KMS-11 (cell line): ENCODE results near the gene BCL2L14.

Experiments used
- H2AFZ ChIP-seq: fragments of 200-600 bp; sonication (generic); 2 replicates; pipeline ENCODE4 v1.6.1; 2016; ENCODE audit warnings: antibody characterized with exemption, mixed run types, low read depth
- H3K27ac ChIP-seq: fragments of 200-600 bp; sonication (generic); 2 replicates; pipeline ENCODE4 v1.6.1; 2016; ENCODE audit warnings: mild to moderate bottlenecking, mixed run types
- H3K27me3 ChIP-seq: fragments of 200-600 bp; sonication (generic); 2 replicates; pipeline ENCODE4 v1.6.1; 2017; ENCODE audit warnings: mild to moderate bottlenecking, low read depth, mixed run types, moderate library complexity; ENCODE audit not compliant: insufficient read depth
- H3K36me3 ChIP-seq: fragments of 200-600 bp; sonication (generic); 2 replicates; pipeline ENCODE4 v1.6.1; 2017; ENCODE audit warnings: mild to moderate bottlenecking, mixed run types; ENCODE audit not compliant: insufficient read depth
- H3K4me1 ChIP-seq: fragments of 200-600 bp; sonication (generic); 2 replicates; pipeline ENCODE4 v1.6.1; 2016; ENCODE audit warnings: mild to moderate bottlenecking, low read depth, mixed run types; ENCODE audit not compliant: poor library complexity, severe bottlenecking
- H3K4me2 ChIP-seq: fragments of 200-600 bp; sonication (generic); 2 replicates; pipeline ENCODE4 v1.7.0; 2016; ENCODE audit warnings: mild to moderate bottlenecking, mixed run types
- H3K4me3 ChIP-seq: fragments of 200-600 bp; sonication (generic); IDR thresholded peaks from 2 replicates; pipeline ENCODE4 v1.6.1; 2017; ENCODE audit warnings: low read depth, low read length, mixed read lengths; ENCODE audit not compliant: insufficient read depth
- H3K79me2 ChIP-seq: fragments of 200-600 bp; sonication (generic); 2 replicates; pipeline ENCODE4 v1.6.1; 2016; ENCODE audit warnings: low read depth, mixed run types; ENCODE audit not compliant: insufficient read depth
- H3K9ac ChIP-seq: fragments of 200-600 bp; sonication (generic); 2 replicates; pipeline ENCODE4 v1.6.1; 2016; ENCODE audit warnings: mild to moderate bottlenecking, mixed run types
- H4K20me1 ChIP-seq: fragments of 200-600 bp; sonication (generic); 2 replicates; pipeline ENCODE4 v1.6.1; 2016; ENCODE audit warnings: mild to moderate bottlenecking, mixed run types; ENCODE audit not compliant: insufficient read depth
- TF ChIP-seq, protein P1 (sequence below): fragments of 200-600 bp; sonication (generic); conservative IDR thresholded peaks from 2 replicates; pipeline ENCODE4 v1.6.1; 2017; ENCODE audit warnings: low read depth, mild to moderate bottlenecking, antibody characterized with exemption, low read length, moderate library complexity, mixed read lengths

Gene BCL2L14, protein sequence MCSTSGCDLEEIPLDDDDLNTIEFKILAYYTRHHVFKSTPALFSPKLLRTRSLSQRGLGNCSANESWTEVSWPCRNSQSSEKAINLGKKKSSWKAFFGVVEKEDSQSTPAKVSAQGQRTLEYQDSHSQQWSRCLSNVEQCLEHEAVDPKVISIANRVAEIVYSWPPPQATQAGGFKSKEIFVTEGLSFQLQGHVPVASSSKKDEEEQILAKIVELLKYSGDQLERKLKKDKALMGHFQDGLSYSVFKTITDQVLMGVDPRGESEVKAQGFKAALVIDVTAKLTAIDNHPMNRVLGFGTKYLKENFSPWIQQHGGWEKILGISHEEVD

DNA sequence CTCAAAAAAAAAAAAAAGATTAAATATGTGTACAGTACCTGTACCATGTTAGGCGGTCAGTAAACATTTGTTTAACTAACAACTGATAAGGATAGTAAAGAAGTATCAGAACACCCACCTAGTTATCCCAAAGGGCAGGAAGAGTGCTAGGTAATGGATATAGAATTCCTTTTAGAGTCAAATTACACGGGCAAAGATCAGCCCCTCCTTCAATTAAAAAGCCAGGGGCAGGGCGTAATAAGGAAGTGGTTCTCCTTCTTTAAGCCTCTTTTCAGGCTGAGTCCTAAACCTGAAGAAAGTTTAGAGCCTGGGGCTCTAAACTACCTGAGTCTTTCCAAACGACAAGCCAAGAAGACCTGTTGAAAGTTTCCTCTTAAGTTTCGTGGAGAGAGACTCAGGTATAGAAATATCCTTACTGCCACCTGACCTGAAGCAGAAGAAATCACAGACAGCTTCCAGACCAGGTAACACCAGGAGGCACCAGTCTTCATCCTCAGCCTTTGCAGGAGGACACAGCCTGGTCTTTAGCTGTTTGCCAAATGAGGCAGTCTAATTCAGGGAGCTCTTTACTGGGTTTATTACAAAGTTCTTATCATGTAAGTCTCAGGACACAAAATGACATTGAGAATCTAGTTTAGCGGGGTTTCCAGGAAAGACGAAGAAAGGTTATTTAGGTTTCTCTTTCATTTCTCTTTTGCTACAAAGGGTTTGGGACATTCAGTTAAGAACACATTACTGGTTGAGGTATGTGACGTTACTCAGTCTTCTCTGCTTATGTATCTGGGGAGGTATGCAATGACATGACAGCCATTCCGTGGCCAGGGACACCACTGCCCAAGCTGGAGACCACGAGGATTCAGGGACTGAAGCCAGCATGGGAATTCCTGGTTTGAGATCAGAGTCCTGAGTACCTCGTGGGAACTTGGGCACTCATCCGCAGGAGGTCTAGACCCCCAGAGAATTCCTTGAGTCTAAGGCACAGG, at the start of gene BCL2L14:
Gene BCL2L14 (plus strand): TSS at position 266 of the 983 bp plus-strand sequence. CDS start 8,367 bp downstream, outside the sequence.
- Histone ChIP-seq H3K9ac (no peak within 1 kb of the TSS), H3K27ac (no peak within 1 kb of the TSS), H3K27me3 (no peaks in the 10 kb centered on the region), H3K4me3 (no peak within 1 kb of the TSS), H3K4me1 (no peaks in the 10 kb centered on the region), H3K79me2 (no peaks in the 10 kb centered on the region), H3K4me2 (no peak within 1 kb of the TSS), H4K20me1 (no peaks in the 10 kb centered on the region), H2AFZ (no peak within 1 kb of the TSS), H3K36me3 (no peaks in the 10 kb centered on the region)
- TF ChIP-seq, protein P1, sequence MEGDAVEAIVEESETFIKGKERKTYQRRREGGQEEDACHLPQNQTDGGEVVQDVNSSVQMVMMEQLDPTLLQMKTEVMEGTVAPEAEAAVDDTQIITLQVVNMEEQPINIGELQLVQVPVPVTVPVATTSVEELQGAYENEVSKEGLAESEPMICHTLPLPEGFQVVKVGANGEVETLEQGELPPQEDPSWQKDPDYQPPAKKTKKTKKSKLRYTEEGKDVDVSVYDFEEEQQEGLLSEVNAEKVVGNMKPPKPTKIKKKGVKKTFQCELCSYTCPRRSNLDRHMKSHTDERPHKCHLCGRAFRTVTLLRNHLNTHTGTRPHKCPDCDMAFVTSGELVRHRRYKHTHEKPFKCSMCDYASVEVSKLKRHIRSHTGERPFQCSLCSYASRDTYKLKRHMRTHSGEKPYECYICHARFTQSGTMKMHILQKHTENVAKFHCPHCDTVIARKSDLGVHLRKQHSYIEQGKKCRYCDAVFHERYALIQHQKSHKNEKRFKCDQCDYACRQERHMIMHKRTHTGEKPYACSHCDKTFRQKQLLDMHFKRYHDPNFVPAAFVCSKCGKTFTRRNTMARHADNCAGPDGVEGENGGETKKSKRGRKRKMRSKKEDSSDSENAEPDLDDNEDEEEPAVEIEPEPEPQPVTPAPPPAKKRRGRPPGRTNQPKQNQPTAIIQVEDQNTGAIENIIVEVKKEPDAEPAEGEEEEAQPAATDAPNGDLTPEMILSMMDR, result no peak

DNA sequence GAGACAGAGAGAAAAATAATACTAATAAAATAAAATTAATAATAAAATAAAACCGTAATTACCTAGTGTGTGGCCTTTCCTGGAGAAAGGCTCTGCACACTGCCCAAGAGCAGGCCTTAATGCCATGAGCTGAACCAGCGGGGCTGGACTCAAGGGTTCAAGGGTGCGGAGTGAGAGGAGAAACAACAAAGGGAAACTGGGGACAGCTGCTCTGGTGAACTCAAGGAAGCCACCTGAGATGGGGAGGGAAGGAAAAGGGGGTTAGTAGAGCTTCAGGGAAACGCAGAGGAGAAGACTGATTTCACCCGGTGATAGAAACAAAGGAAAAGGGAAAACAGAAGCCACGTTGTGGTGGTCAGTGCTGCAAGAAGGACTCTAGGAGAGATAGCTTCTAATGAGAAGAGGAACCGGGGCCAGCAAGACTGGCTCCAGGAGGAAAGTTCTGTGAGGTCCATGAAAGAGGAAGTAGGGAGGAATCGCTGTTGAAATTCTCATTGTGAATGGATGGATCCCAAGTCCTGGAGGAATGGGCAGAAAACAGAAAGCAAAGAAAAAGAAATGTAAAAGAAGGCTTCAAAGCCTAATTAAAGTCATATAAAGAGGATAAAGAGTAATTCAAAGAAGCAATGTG, 48.3 kb upstream of the BCL2L14 start:
- TF ChIP-seq, protein P1, result no peak
- Histone ChIP-seq H3K4me1 (peaks cover 56% of the 10 kb centered on the region), H3K4me3 (no peak overlapping the region), H3K27me3 (no peaks in the 10 kb centered on the region), H3K9ac (no peak overlapping the region), H3K79me2 (no peaks in the 10 kb centered on the region), H3K36me3 (no peaks in the 10 kb centered on the region), H3K4me2 (no peak overlapping the region; the same call in 1 of the 2 replicates), H3K27ac (no peak overlapping the region), H4K20me1 (no peaks in the 10 kb centered on the region), H2AFZ (no peak overlapping the region)

DNA sequence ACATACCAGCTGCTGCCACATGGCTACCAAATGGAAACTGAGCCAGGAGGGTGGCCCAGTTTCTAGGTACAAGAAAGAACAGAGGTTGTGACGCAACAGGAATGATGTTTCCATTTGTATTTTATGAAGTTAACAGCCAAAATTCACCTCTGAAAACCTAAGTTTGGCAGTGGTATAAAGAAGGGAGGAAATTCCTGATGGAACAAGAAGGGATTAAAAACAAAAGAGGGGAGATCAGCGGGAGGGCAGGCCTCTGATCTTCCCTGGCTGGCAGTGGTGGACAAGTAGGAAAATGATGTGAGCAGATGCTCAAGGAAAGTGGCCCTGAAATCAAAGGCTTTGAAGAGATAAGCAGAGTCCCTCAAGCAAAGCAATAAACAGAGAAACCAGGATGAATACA, 47.3 kb upstream of the BCL2L14 start:
- Histone ChIP-seq H3K4me1 (peaks cover 58% of the 10 kb centered on the region), H3K4me2 (peak overlapping the region; percentile 82), H2AFZ (no peak overlapping the region)

More for the DNA sequence above, 47.3 kb upstream of the BCL2L14 start:
- Histone ChIP-seq H3K27me3 (no peaks in the 10 kb centered on the region), H3K79me2 (no peaks in the 10 kb centered on the region), H3K27ac (no peak overlapping the region; the same call in 1 of the 2 replicates), H4K20me1 (no peaks in the 10 kb centered on the region), H3K9ac (no peak overlapping the region), H3K4me3 (no peak overlapping the region), H3K36me3 (no peaks in the 10 kb centered on the region)
- TF ChIP-seq, protein P1, result no peak
